Sigmoid colon (tissue), 4 donors: Measurements from ENCODE around the gene FMNL3.

Experiments
- EP300 ChIP-seq, 4 donors: sonication (generic); formaldehyde crosslinking; IDR thresholded peaks; one replicate each; pipeline ENCODE4 v1.6.1; 2017; ENCODE audit warnings: antibody characterized with exemption in 4 of 4
- POLR2A ChIP-seq, 2 donors: fragments of 450-650 bp; IDR thresholded peaks; one replicate each; pipeline ENCODE4 v1.6.1; 2016; ENCODE audit warnings: antibody characterized with exemption in 2 of 2, mild to moderate bottlenecking in 2 of 2, moderate library complexity in 2 of 2
- TF ChIP-seq, protein P1 (sequence below), 4 experiments: fragments of 450-650 bp in 3 of 4; fragments of 200-600 bp in 1 of 4; IDR thresholded peaks; one replicate each; pipeline ENCODE4 v1.5.1; 2016 to 2019; ENCODE audit warnings: antibody characterized with exemption in 4 of 4, mild to moderate bottlenecking in 3 of 4, moderate library complexity in 2 of 4

DNA sequence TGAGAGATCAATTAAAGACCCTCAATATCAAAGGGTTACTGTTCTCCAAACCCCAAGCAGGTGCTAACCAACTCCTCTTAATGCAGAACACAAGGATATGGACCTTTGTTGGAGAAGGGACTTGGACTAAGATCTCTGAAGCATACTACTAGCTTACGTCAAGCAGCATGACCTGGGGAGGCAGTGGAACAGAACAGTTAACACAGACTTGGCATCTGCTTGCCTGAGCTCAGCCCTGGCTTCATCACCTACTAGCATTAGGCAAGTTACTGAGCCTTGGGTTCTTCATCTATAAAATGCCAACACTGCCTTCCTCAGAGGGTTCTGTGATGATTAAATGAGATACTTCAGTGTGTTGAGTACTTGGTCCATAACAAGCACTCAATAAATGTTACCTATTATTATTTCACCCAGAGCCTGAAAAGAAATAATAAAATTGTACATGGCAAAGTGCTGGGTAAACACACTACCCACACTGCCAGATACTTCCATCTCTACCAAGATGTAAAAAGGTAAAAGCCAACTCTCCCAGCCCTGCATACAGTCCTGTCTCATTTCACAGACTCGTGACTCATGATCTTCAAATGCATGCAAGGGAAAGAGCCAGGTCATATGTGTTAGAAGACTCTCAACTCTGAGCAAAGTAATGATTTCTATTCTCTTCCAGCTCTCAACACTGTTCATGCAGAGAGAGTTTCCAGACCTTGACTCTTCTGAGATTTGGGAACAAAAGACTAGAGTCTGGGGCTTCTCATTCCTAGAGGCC, 39.7 kb downstream of the FMNL3 start:
- TF ChIP-seq, protein P1, sequence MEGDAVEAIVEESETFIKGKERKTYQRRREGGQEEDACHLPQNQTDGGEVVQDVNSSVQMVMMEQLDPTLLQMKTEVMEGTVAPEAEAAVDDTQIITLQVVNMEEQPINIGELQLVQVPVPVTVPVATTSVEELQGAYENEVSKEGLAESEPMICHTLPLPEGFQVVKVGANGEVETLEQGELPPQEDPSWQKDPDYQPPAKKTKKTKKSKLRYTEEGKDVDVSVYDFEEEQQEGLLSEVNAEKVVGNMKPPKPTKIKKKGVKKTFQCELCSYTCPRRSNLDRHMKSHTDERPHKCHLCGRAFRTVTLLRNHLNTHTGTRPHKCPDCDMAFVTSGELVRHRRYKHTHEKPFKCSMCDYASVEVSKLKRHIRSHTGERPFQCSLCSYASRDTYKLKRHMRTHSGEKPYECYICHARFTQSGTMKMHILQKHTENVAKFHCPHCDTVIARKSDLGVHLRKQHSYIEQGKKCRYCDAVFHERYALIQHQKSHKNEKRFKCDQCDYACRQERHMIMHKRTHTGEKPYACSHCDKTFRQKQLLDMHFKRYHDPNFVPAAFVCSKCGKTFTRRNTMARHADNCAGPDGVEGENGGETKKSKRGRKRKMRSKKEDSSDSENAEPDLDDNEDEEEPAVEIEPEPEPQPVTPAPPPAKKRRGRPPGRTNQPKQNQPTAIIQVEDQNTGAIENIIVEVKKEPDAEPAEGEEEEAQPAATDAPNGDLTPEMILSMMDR (IDR thresholded peaks at IDR 0.05): no peak
- no peak for TF ChIP-seq POLR2A (IDR thresholded peaks at IDR 0.05)
- TF ChIP-seq EP300 (IDR thresholded peaks at IDR 0.05): no peak
